ENCODE measurements around the gene PRPS1. TPM values are rescaled to one million over a fixed set of nuclear protein-coding genes. Genes with fewer than 3 reads are reported as not detected.

Gene PRPS1
- total RNA-seq, 1 donor from 2014 or later, result 31.8 TPM

DNA sequence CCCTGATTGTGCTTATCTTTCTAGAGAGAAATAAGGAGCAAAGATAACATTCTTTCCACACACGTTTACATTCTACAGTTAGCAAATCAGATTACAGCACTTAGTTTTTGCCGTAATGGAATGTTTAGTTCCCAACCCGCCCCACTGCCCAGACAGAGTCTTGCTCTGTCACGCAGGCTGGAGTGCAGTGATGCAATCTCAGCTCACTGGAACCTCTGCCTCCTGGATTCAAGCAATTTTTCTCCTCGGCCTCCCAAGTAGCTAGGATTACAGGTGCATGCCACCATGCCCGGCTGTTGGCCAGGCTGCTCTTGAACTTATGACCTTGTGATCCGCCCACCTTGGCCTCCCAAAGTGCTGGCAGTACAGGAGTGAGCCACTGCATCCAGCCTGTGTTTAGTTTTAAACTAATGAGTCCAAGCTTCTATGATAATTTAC lies 8.4 kb upstream of the PRPS1 start:
- no peak for DNase-seq
- Mint-ChIP-seq H3K36me3 (ENCODE audit: unreplicated experiment) (no peaks in the 10 kb centered on the region), H3K9me3 (ENCODE audit: unreplicated experiment) (no peaks in the 10 kb centered on the region), H3K4me1 (ENCODE audit: low read depth, unreplicated experiment) (no peaks in the 10 kb centered on the region), H3K27me3 (ENCODE audit: unreplicated experiment) (peaks cover 2% of the 10 kb centered on the region), H3K27ac (ENCODE audit: unreplicated experiment) (no peak overlapping the region), H3K4me3 (ENCODE audit: unreplicated experiment) (no peak overlapping the region)
- TF ChIP-seq CTCF (IDR thresholded peaks at IDR 0.05; ENCODE audit: partially characterized antibody, unreplicated experiment), result no peak

DNA sequence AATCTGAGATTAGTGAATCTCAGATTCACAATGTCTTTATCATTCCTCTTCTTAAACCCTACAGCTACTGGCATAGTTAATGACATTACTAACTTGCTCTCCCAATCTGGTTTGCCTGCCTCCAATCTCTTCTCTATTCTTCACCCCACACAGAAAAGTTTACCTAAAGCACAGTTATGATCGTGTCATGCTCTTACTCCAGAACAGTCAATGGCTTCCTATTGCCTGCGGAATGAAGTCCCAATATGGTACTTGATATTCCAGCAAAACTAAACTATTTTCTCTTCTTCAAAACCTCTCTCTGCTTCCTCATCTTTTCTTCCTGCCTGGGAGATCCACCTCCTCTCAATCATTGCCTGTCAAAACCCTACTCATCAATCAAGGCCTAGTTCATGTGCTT lies 3.4 kb upstream of the PRPS1 start:
- no peak for DNase-seq
- Mint-ChIP-seq H3K9me3 (ENCODE audit: unreplicated experiment) (no peaks in the 10 kb centered on the region), H3K36me3 (ENCODE audit: unreplicated experiment) (no peaks in the 10 kb centered on the region), H3K4me1 (ENCODE audit: low read depth, unreplicated experiment) (peaks cover 5% of the 10 kb centered on the region), H3K4me3 (ENCODE audit: unreplicated experiment) (no peak overlapping the region), H3K27ac (ENCODE audit: unreplicated experiment) (no peak overlapping the region), H3K27me3 (ENCODE audit: unreplicated experiment) (peaks cover 3% of the 10 kb centered on the region)
- TF ChIP-seq CTCF (IDR thresholded peaks at IDR 0.05; ENCODE audit: partially characterized antibody, unreplicated experiment), result no peak

GRCh38 chrX:107625739-107626138 lies 2.6 kb upstream of the PRPS1 start:
- no peak for TF ChIP-seq CTCF (IDR thresholded peaks at IDR 0.05; ENCODE audit: partially characterized antibody, unreplicated experiment)
- Mint-ChIP-seq H3K27ac (ENCODE audit: unreplicated experiment) (no peak overlapping the region), H3K36me3 (ENCODE audit: unreplicated experiment) (no peaks in the 10 kb centered on the region), H3K4me3 (ENCODE audit: unreplicated experiment) (no peak overlapping the region), H3K27me3 (ENCODE audit: unreplicated experiment) (peaks cover 1% of the 10 kb centered on the region), H3K9me3 (ENCODE audit: unreplicated experiment) (no peaks in the 10 kb centered on the region), H3K4me1 (ENCODE audit: low read depth, unreplicated experiment) (peaks cover 7% of the 10 kb centered on the region)
- no peak for DNase-seq

GRCh38 chrX:107626481-107626880 lies 1.8 kb upstream of the PRPS1 start:
- no peak for DNase-seq
- peaks cover 1% of the 10 kb centered on the region for H3K27me3 Mint-ChIP-seq (ENCODE audit: unreplicated experiment)
- no peak overlapping the region for H3K27ac Mint-ChIP-seq (ENCODE audit: unreplicated experiment)
- no peaks in the 10 kb centered on the region for H3K9me3 Mint-ChIP-seq (ENCODE audit: unreplicated experiment)
- H3K4me3 Mint-ChIP-seq (ENCODE audit: unreplicated experiment), result no peak overlapping the region
- no peaks in the 10 kb centered on the region for H3K36me3 Mint-ChIP-seq (ENCODE audit: unreplicated experiment)
- TF ChIP-seq CTCF (IDR thresholded peaks at IDR 0.05; ENCODE audit: partially characterized antibody, unreplicated experiment), result no peak
- H3K4me1 Mint-ChIP-seq (ENCODE audit: low read depth, unreplicated experiment), result peaks cover 7% of the 10 kb centered on the region

DNA sequence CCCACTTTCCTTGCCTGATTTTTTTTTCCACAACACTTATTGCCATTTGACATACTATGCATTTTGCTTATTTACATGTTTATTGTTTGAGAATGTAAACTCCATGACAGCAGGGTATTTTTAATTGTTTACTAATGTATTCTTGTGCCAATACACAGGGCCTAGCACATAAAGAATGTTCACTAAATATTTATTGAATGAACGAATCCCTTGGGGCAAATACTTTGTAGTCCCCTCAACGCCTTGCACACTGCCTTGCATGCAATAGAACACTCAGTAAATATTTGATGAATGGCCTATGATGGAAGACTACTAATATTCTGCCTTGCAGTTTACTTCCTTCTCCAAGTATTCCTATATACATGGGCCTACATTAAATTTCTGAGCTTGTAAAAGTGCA lies 1.4 kb upstream of the PRPS1 start:
- Mint-ChIP-seq H3K9me3 (ENCODE audit: unreplicated experiment) (no peaks in the 10 kb centered on the region), H3K4me1 (ENCODE audit: low read depth, unreplicated experiment) (peaks cover 7% of the 10 kb centered on the region), H3K36me3 (ENCODE audit: unreplicated experiment) (no peaks in the 10 kb centered on the region), H3K27me3 (ENCODE audit: unreplicated experiment) (peaks cover 1% of the 10 kb centered on the region), H3K4me3 (ENCODE audit: unreplicated experiment) (no peak overlapping the region), H3K27ac (ENCODE audit: unreplicated experiment) (no peak overlapping the region)
- TF ChIP-seq CTCF (IDR thresholded peaks at IDR 0.05; ENCODE audit: partially characterized antibody, unreplicated experiment), result no peak
- no peak for DNase-seq

Measured in glutamatergic neuron (in vitro differentiated cells).